Panc1 (cell line): Measurements from ENCODE around the gene DTNB. TPM values are rescaled to one million over a fixed set of nuclear protein-coding genes. Genes with fewer than 3 reads are reported as not detected.

Experiments
- ATAC-seq: fragments of 200-7000 bp; cut with Tn5 transposase; 2 replicates; pipeline ENCODE4 v1.9.1; 2020; ENCODE audit warnings: mild to moderate bottlenecking, moderate library complexity
- BruUV-seq: library from RNA; stranded (reverse); fragments of 400-500 nt; replicated peaks from 2 replicates; lab custom pipeline; 2021; lab: Mats Ljungman, UMichigan
- CTCF ChIA-PET: fragments of 300-600 bp; sonication (Branson Sonifier 250); formaldehyde crosslinking; loops from one replicate; lab custom pipeline; 2022; ENCODE audit warnings: antibody characterized with exemption; lab: Charles Lee
- POLR2A ChIA-PET: fragments of 300-600 bp; sonication (Branson Sonifier 250); formaldehyde crosslinking; loops from one replicate; lab custom pipeline; 2022; ENCODE audit warnings: antibody characterized with exemption; lab: Charles Lee
- DNase-seq: peaks from one replicate; pipeline ENCODE4 v3.0.0-alpha.2; 2010; ENCODE audit warnings: low read depth, low spot score
- H3K27ac ChIP-seq: 2 replicates; pipeline ENCODE4 v1.5.1; 2011; ENCODE audit warnings: mild to moderate bottlenecking, low read length, inconsistent platforms
- H3K27me3 ChIP-seq: fragments of 200-500 bp; sonication (Bioruptor generic); 2 replicates; pipeline ENCODE4 v1.6.0; 2014; ENCODE audit warnings: low read length, inconsistent platforms; ENCODE audit not compliant: control insufficient read depth, insufficient read depth
- H3K36me3 ChIP-seq: fragments of 200-500 bp; sonication (Bioruptor generic); 2 replicates; pipeline ENCODE4 v1.5.1; 2014; ENCODE audit warnings: inconsistent platforms, mild to moderate bottlenecking, low read length, moderate library complexity; ENCODE audit not compliant: control insufficient read depth, insufficient read depth
- H3K4me1 ChIP-seq: 2 replicates; pipeline ENCODE4 v1.5.1; 2011; ENCODE audit warnings: inconsistent platforms, mild to moderate bottlenecking, low read length, moderate library complexity; ENCODE audit not compliant: control insufficient read depth, insufficient read depth
- H3K4me3 ChIP-seq, 2 experiments: 2 replicates each; pipeline ENCODE4 v1.5.1; 2011 to 2012; ENCODE audit warnings: low read depth in 2 of 2, low read length in 2 of 2, mild to moderate bottlenecking in 2 of 2, inconsistent platforms in 1 of 2, moderate library complexity in 1 of 2
- H3K9me3 ChIP-seq: fragments of 200-500 bp; sonication (Bioruptor generic); 2 replicates; pipeline ENCODE4 v1.5.1; 2014; ENCODE audit warnings: low read depth, mild to moderate bottlenecking, inconsistent platforms, low read length, moderate library complexity; ENCODE audit not compliant: control insufficient read depth, insufficient read depth
- POLR2AphosphoS5 ChIP-seq: IDR thresholded peaks from 2 replicates; pipeline ENCODE4 v1.6.1; 2012; ENCODE audit warnings: mild to moderate bottlenecking, low read depth, low read length, moderate library complexity
- SIN3A ChIP-seq: IDR thresholded peaks from 2 replicates; pipeline ENCODE4 v1.6.1; 2012; ENCODE audit warnings: low read depth, mild to moderate bottlenecking, low read length, moderate library complexity, borderline replicate concordance; ENCODE audit not compliant: insufficient read depth
- TCF7L2 ChIP-seq: IDR thresholded peaks from 2 replicates; pipeline ENCODE4 v1.6.1; 2011; ENCODE audit warnings: mild to moderate bottlenecking, low read depth, low read length, inconsistent platforms
- in situ Hi-C: cut with HindIII; loops from 2 replicates; pipeline ENCODE4 v1.10.0; 2016; ENCODE audit warnings: low sequenced_read_pairs, low pct_unique_long_range_greater_than_20kb
- intact Hi-C: fragments of 100-400 bp; cut with micrococcal nuclease; formaldehyde crosslinking; loops from one replicate; pipeline ENCODE4 v1.10.0; 2022; ENCODE audit not compliant: unreplicated experiment
- total RNA-seq: library from RNA; stranded (reverse); gene quantifications from one replicate; pipeline ENCODE4 v1.2.1, GENCODE V29; 2021; ENCODE audit not compliant: unreplicated experiment
- TF ChIP-seq, protein P1 (sequence below): fragments of 450-650 bp; IDR thresholded peaks from 2 replicates; pipeline ENCODE4 v1.5.1; 2017; ENCODE audit warnings: mild to moderate bottlenecking
- TF ChIP-seq, protein P2 (sequence below), 2 experiments: IDR thresholded peaks; 2 replicates each; pipeline ENCODE4 v1.6.1; 2011 to 2012; ENCODE audit warnings: low read depth in 2 of 2, control low read depth in 1 of 2, low read length in 1 of 2, mild to moderate bottlenecking in 1 of 2, moderate library complexity in 1 of 2; ENCODE audit not compliant: insufficient read depth in 1 of 2

DTNB gene
- total RNA-seq, 1 experiment from 2014 or later = 37.8 TPM

DNA sequence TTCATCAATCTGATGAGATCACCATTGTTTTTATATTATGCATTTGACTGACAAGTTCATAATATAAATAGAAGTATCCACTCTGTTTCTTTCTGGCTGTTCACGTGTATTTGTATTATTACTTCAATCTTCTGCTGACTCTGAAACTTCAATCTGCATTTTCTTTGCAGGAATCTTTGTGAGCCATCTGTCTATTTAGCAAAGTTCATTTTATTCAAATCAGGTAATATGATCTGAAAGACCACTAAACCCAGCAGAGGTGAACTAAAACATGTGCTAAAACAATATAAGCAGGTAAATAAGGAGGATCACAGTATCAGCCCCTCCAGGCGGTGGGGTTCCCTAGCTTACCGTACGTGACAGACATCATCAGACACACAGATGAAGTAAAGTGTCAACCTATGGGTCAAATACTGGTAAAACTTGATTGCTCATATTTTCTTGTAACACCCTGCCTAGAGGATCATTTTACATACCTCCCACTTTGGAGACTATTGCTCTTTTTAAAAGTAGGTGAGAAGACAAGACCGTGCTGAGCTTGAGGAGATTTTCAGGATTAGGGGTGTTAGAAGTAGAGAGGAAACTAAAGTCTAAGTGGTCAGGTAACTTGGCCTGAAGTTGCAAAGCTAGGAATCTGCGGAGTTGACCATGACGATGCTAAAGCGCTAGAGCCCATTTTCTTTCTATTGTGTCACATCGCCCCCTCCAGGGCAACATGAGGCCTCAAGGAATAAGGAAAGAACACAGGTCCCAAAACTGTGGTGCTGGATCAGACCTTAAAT is 9.0 kb downstream of the DTNB start:
- ATAC-seq (peak; percentile 97), DNase-seq (peak; percentile 67)
- ChIA-PET CTCF (interaction anchor here (0.6 to 2.9 kb wide), 12 partner anchors 9 to 1737 kb away, joined by 3 to 40 read pairs (median 3); no protein-coding TSS in a partner anchor), POLR2A (interaction anchor here (0.6 kb wide), 1 partner anchor 175 kb away, joined by 3 read pairs; no protein-coding TSS in a partner anchor)
- BruUV-seq = no TSS peak
- in situ Hi-C loops = no loop called here
- TF ChIP-seq, protein P1, sequence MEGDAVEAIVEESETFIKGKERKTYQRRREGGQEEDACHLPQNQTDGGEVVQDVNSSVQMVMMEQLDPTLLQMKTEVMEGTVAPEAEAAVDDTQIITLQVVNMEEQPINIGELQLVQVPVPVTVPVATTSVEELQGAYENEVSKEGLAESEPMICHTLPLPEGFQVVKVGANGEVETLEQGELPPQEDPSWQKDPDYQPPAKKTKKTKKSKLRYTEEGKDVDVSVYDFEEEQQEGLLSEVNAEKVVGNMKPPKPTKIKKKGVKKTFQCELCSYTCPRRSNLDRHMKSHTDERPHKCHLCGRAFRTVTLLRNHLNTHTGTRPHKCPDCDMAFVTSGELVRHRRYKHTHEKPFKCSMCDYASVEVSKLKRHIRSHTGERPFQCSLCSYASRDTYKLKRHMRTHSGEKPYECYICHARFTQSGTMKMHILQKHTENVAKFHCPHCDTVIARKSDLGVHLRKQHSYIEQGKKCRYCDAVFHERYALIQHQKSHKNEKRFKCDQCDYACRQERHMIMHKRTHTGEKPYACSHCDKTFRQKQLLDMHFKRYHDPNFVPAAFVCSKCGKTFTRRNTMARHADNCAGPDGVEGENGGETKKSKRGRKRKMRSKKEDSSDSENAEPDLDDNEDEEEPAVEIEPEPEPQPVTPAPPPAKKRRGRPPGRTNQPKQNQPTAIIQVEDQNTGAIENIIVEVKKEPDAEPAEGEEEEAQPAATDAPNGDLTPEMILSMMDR = peak; percentile 88
- no peak for TF ChIP-seq POLR2AphosphoS5
- TF ChIP-seq SIN3A = no peak
- peaks cover 14% of the 10 kb centered on the region; the same call in 1 of the 2 replicates for H3K4me1 ChIP-seq
- H3K27me3 ChIP-seq = no peaks in the 10 kb centered on the region
- peak overlapping the region; percentile 49 for H3K27ac ChIP-seq
- intact Hi-C loops = loop anchor here (1.0 kb wide), 1 partner anchor 57 kb away; no protein-coding TSS in a partner anchor
- no peaks in the 10 kb centered on the region for H3K9me3 ChIP-seq
- H3K36me3 ChIP-seq = no peaks in the 10 kb centered on the region
- no peak overlapping the region for H3K4me3 ChIP-seq

DNA sequence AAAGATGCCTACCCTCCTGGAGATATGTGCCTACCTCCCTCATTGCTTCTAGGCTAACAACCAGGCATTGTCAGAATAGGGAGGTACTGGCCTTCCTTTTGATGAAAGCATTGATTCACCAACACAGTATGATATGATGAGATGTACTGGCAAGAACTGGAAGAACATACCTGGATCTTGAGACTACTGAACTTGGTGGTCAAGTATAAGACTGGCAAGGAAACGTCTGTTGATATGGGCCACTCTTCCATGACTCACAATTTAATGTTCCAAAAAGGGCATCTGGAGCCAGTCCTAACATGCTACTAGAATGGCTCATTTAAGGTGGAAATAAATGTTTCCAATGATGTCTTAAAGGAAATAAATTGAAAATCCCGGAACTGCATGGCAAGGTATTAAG is 18.1 kb downstream of the DTNB start:
- no peaks in the 10 kb centered on the region for H3K9me3 ChIP-seq
- no peaks in the 10 kb centered on the region for H3K36me3 ChIP-seq
- DNase-seq = no peak
- in situ Hi-C loops = no loop called here
- ChIA-PET POLR2A (no interaction called here), CTCF (no interaction called here)
- no peak overlapping the region for H3K27ac ChIP-seq
- ATAC-seq = 0 out of 2 replicates have a peak, but pooled peaks have one; percentile 21
- BruUV-seq = no TSS peak
- H3K4me1 ChIP-seq = no peaks in the 10 kb centered on the region; the same call in 1 of the 2 replicates
- no peak overlapping the region for H3K4me3 ChIP-seq
- H3K27me3 ChIP-seq = no peaks in the 10 kb centered on the region
- TF ChIP-seq, protein P1 = no peak
- TF ChIP-seq SIN3A = no peak
- TF ChIP-seq, protein P2, sequence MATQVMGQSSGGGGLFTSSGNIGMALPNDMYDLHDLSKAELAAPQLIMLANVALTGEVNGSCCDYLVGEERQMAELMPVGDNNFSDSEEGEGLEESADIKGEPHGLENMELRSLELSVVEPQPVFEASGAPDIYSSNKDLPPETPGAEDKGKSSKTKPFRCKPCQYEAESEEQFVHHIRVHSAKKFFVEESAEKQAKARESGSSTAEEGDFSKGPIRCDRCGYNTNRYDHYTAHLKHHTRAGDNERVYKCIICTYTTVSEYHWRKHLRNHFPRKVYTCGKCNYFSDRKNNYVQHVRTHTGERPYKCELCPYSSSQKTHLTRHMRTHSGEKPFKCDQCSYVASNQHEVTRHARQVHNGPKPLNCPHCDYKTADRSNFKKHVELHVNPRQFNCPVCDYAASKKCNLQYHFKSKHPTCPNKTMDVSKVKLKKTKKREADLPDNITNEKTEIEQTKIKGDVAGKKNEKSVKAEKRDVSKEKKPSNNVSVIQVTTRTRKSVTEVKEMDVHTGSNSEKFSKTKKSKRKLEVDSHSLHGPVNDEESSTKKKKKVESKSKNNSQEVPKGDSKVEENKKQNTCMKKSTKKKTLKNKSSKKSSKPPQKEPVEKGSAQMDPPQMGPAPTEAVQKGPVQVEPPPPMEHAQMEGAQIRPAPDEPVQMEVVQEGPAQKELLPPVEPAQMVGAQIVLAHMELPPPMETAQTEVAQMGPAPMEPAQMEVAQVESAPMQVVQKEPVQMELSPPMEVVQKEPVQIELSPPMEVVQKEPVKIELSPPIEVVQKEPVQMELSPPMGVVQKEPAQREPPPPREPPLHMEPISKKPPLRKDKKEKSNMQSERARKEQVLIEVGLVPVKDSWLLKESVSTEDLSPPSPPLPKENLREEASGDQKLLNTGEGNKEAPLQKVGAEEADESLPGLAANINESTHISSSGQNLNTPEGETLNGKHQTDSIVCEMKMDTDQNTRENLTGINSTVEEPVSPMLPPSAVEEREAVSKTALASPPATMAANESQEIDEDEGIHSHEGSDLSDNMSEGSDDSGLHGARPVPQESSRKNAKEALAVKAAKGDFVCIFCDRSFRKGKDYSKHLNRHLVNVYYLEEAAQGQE (IDR thresholded peaks at IDR 0.05; ENCODE audit: insufficient read depth in 1 of 2, low read depth in 2 of 2, low read length in 1 of 2) = no peak
- no peak for TF ChIP-seq TCF7L2
- TF ChIP-seq POLR2AphosphoS5 = no peak
- intact Hi-C loops = no loop called here
